Measurements from ENCODE around the gene CCDC63. TPM values are rescaled to one million over a fixed set of nuclear protein-coding genes. Genes with fewer than 3 reads are reported as not detected.

Gene CCDC63
- total RNA-seq, 6 donors from 2014 or later, result not detected

GRCh38 chr12:110893956-110894355, 47.2 kb downstream of the CCDC63 start:
- DNase-seq (no peak), ATAC-seq (ENCODE audit: low FRiP score in 2 of 2) (no peak)
- Histone ChIP-seq H3K27me3 (no peaks in the 10 kb centered on the region), H3K4me1 (peaks cover 0 to 6% (median 0%) of the 10 kb centered on the region in 4 donors), H3K9me3 (no peaks in the 10 kb centered on the region), H3K36me3 (no peaks in the 10 kb centered on the region), H3K27ac (no peak overlapping the region), H3K4me3 (no peak overlapping the region)
- TF ChIP-seq EP300 (IDR thresholded peaks at IDR 0.05), result no peak
- no peak for TF ChIP-seq POLR2A (IDR thresholded peaks at IDR 0.05)
- WGBS, 2 donors, result 81 to 87% methylated on average over 3 of the region's 3 CpGs

- no peak for ATAC-seq (ENCODE audit: low FRiP score in 2 of 2)
- Histone ChIP-seq H3K27me3 (no peaks in the 10 kb centered on the region), H3K36me3 (no peaks in the 10 kb centered on the region), H3K4me3 (no peak overlapping the region), H3K9me3 (no peaks in the 10 kb centered on the region), H3K4me1 (peaks cover 0 to 6% (median 0%) of the 10 kb centered on the region in 4 donors), H3K27ac (no peak overlapping the region)
- WGBS, 2 donors, result 83 to 92% methylated on average over 2 to 3 of the region's 3 CpGs
- DNase-seq, result no peak
- no peak for TF ChIP-seq POLR2AphosphoS5 (IDR thresholded peaks at IDR 0.05)
- TF ChIP-seq CTCF (IDR thresholded peaks at IDR 0.05), result no peak
- TF ChIP-seq EP300 (IDR thresholded peaks at IDR 0.05), result no peak
- TF ChIP-seq POLR2A (IDR thresholded peaks at IDR 0.05), result no peak
Observed at GRCh38 chr12:110896559-110896958, 49.8 kb downstream of the CCDC63 start.

- Histone ChIP-seq H3K4me3 (no peak overlapping the region), H3K36me3 (no peaks in the 10 kb centered on the region), H3K27me3 (no peaks in the 10 kb centered on the region), H3K4me1 (no peaks in the 10 kb centered on the region), H3K9me3 (no peaks in the 10 kb centered on the region), H3K27ac (no peak overlapping the region)
- 75 to 88% methylated on average over 4 of the region's 4 CpGs for WGBS, 2 donors
- ATAC-seq (ENCODE audit: low FRiP score in 2 of 2), result no peak
- no peak for DNase-seq
- no peak for TF ChIP-seq POLR2AphosphoS5 (IDR thresholded peaks at IDR 0.05)
- TF ChIP-seq CTCF (IDR thresholded peaks at IDR 0.05), result no peak
- no peak for TF ChIP-seq EP300 (IDR thresholded peaks at IDR 0.05)
- no peak for TF ChIP-seq POLR2A (IDR thresholded peaks at IDR 0.05)
Observed at GRCh38 chr12:110901401-110901800, 54.6 kb downstream of the CCDC63 start.

GRCh38 chr12:110903511-110903910, 56.7 kb downstream of the CCDC63 start:
- Histone ChIP-seq H3K4me1 (no peaks in the 10 kb centered on the region), H3K27ac (no peak overlapping the region), H3K27me3 (no peaks in the 10 kb centered on the region), H3K36me3 (no peaks in the 10 kb centered on the region), H3K4me3 (no peak overlapping the region), H3K9me3 (no peaks in the 10 kb centered on the region)
- TF ChIP-seq POLR2AphosphoS5 (IDR thresholded peaks at IDR 0.05), result no peak
- WGBS, 2 donors, result 92 to 94% methylated on average over 4 of the region's 4 CpGs
- no peak for ATAC-seq (ENCODE audit: low FRiP score in 2 of 2)
- no peak for DNase-seq

- WGBS, 2 donors, result 19 to 28% methylated on average over 3 of the region's 3 CpGs
- no peaks in the 10 kb centered on the region for H3K27me3 ChIP-seq
- H3K9me3 ChIP-seq, result no peaks in the 10 kb centered on the region
- H3K36me3 ChIP-seq, result no peaks in the 10 kb centered on the region
- TF ChIP-seq POLR2AphosphoS5 (IDR thresholded peaks at IDR 0.05) (no peak), POLR2A (IDR thresholded peaks at IDR 0.05) (no peak)
- DNase-seq (no peak), ATAC-seq (ENCODE audit: low FRiP score in 2 of 2) (no peak)
- H3K4me3 ChIP-seq, result no peak overlapping the region
- H3K4me1 ChIP-seq, result no peaks in the 10 kb centered on the region
- no peak overlapping the region for H3K27ac ChIP-seq
Observed at GRCh38 chr12:110906083-110906482, 59.3 kb downstream of the CCDC63 start.

GRCh38 chr12:110906516-110906915, 59.7 kb downstream of the CCDC63 start:
- Histone ChIP-seq H3K9me3 (no peaks in the 10 kb centered on the region), H3K27ac (no peak overlapping the region), H3K36me3 (no peaks in the 10 kb centered on the region), H3K4me3 (no peak overlapping the region), H3K27me3 (no peaks in the 10 kb centered on the region), H3K4me1 (no peaks in the 10 kb centered on the region)
- TF ChIP-seq POLR2A (IDR thresholded peaks at IDR 0.05), result no peak
- TF ChIP-seq POLR2AphosphoS5 (IDR thresholded peaks at IDR 0.05), result no peak
- no peak for TF ChIP-seq EP300 (IDR thresholded peaks at IDR 0.05)
- no peak for TF ChIP-seq CTCF (IDR thresholded peaks at IDR 0.05)
- ATAC-seq (ENCODE audit: low FRiP score in 2 of 2) (no peak), DNase-seq (no peak)
- 68 to 82% methylated on average over 5 of the region's 5 CpGs for WGBS, 2 donors
